CD4-positive, CD25-positive, alpha-beta regulatory T cell (primary cell): Measurements from ENCODE around the gene SLC8A1. TPM values are rescaled to one million over a fixed set of nuclear protein-coding genes. Genes with fewer than 3 reads are reported as not detected.

Source experiments
- ATAC-seq, 2 donors: fragments of 150-1000 bp; cut with Tn5 transposase; one replicate each; pipeline ENCODE4 v1.10.0; 2021; ENCODE audit warnings: low read depth in 2 of 2, moderate number of reproducible peaks in 2 of 2, moderate library complexity in 1 of 2
- DNase-seq, 3 donors: peaks; one replicate each; pipeline versions ENCODE4 v3.0.0 to v3.0.0-alpha.2; 2012 to 2022; ENCODE audit warnings: mixed read lengths in 1 of 3
- H3K27ac ChIP-seq: one replicate; pipeline ENCODE4 v1.7.0; 2013; ENCODE audit warnings: mild to moderate bottlenecking, low read length; ENCODE audit not compliant: insufficient read depth, poor library complexity, severe bottlenecking
- H3K27me3 ChIP-seq: one replicate; pipeline ENCODE4 v1.7.0; 2013; ENCODE audit warnings: low read length; ENCODE audit not compliant: control insufficient read depth, insufficient read depth
- H3K36me3 ChIP-seq: one replicate; pipeline ENCODE4 v1.7.0; 2013; ENCODE audit warnings: mild to moderate bottlenecking, low read length, moderate library complexity; ENCODE audit not compliant: control insufficient read depth, insufficient read depth
- H3K4me1 ChIP-seq: 2 replicates; pipeline ENCODE4 v1.7.0; 2013; ENCODE audit warnings: mild to moderate bottlenecking, low read length; ENCODE audit not compliant: insufficient read depth, control insufficient read depth, poor library complexity, severe bottlenecking
- H3K4me3 ChIP-seq: one replicate; pipeline ENCODE4 v1.7.0; 2013; ENCODE audit warnings: low read depth, mild to moderate bottlenecking, low read length, moderate library complexity
- H3K9me3 ChIP-seq, 2 experiments: 1 replicate in 1 of 2; 2 replicates in 1 of 2; pipeline ENCODE4 v1.7.0; 2013; ENCODE audit warnings: low read length in 2 of 2, mild to moderate bottlenecking in 1 of 2, moderate library complexity in 1 of 2; ENCODE audit not compliant: control insufficient read depth in 2 of 2
- H3K27ac Mint-ChIP-seq, 3 donors: one replicate each; pipeline ENCODE4 v1.8.0; 2020 to 2022; ENCODE audit warnings: mild to moderate bottlenecking in 3 of 3, mixed read lengths in 3 of 3, moderate library complexity in 2 of 3
- H3K27me3 Mint-ChIP-seq: one replicate; pipeline ENCODE4 v1.8.0; 2022; ENCODE audit warnings: mild to moderate bottlenecking, mixed read lengths
- H3K36me3 Mint-ChIP-seq: one replicate; pipeline ENCODE4 v1.8.0; 2020; ENCODE audit warnings: mixed read lengths
- H3K4me1 Mint-ChIP-seq, 4 donors: one replicate each; pipeline ENCODE4 v1.8.0; 2020 to 2022; ENCODE audit warnings: mixed read lengths in 4 of 4, mild to moderate bottlenecking in 1 of 4
- H3K4me3 Mint-ChIP-seq, 4 donors: one replicate each; pipeline ENCODE4 v1.8.0; 2020 to 2022; ENCODE audit warnings: mild to moderate bottlenecking in 4 of 4, mixed read lengths in 4 of 4, moderate library complexity in 3 of 4
- H3K9me3 Mint-ChIP-seq, 7 donors: one replicate each; pipeline ENCODE4 v1.8.0; 2020 to 2022; ENCODE audit warnings: mixed read lengths in 7 of 7, mild to moderate bottlenecking in 3 of 7, moderate library complexity in 2 of 7
- polyA plus RNA-seq, 4 donors: library from polyadenylated mRNA; unstranded; fragments of 300-500 nt; fragmentation: Illumina TruSeq; gene quantifications; one replicate each; pipeline ENCODE4 v1.2.3, GENCODE V29; 2021
- total RNA-seq: library from RNA; stranded (reverse); gene quantifications from one replicate; pipeline ENCODE4 v1.2.3, GENCODE V29; 2022

SLC8A1 gene
- total and polyA plus RNA-seq, 5 donors from 2014 or later, result 0.22 to 0.43 TPM; not detected in 3

GRCh38 chr2:40220177-40220925 lies 231.5 kb downstream of the SLC8A1 start:
- no peak for ATAC-seq
- no peaks in the 10 kb centered on the region for H3K36me3 Mint-ChIP-seq

DNA sequence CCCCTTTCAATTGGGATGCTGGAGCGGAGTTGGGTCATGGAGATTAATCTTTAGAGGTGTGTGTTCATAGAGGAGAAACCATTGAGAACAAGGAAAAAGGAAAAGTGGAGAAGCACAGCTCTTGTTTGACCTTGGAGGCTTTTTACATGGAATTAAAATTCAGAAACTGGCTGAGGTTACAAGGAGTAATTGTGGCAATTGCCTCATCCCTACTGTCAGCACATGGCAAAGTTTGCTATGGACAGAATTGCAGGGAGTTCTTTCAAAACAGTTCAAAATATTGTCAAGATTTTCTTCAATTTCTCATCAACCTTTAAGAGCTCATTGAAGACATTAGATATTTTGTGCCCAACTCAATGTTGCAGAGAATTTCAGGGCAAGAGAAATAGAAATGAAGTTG lies 232.7 kb downstream of the SLC8A1 start:
- Histone ChIP-seq H3K27me3 (no peaks in the 10 kb centered on the region), H3K9me3 (no peaks in the 10 kb centered on the region), H3K27ac (no peak overlapping the region), H3K4me3 (no peak overlapping the region), H3K36me3 (no peaks in the 10 kb centered on the region), H3K4me1 (no peaks in the 10 kb centered on the region)
- Mint-ChIP-seq H3K4me1 (peaks cover 0 to 7% (median 0%) of the 10 kb centered on the region in 4 donors), H3K36me3 (no peaks in the 10 kb centered on the region), H3K4me3 (no peak overlapping the region), H3K9me3 (peaks cover 0 to 9% (median 2%) of the 10 kb centered on the region in 7 donors), H3K27me3 (no peaks in the 10 kb centered on the region), H3K27ac (no peak overlapping the region)
- no peak for ATAC-seq
- DNase-seq, result no peak

More at GRCh38 chr2:40220177-40220925, 231.5 kb downstream of the SLC8A1 start:
- Histone ChIP-seq H3K4me1 (no peaks in the 10 kb centered on the region), H3K4me3 (no peak overlapping the region), H3K36me3 (no peaks in the 10 kb centered on the region), H3K27me3 (no peaks in the 10 kb centered on the region), H3K27ac (no peak overlapping the region), H3K9me3 (no peaks in the 10 kb centered on the region)
- Mint-ChIP-seq H3K27ac (no peak overlapping the region), H3K27me3 (no peaks in the 10 kb centered on the region), H3K4me1 (peaks cover 0 to 7% (median 0%) of the 10 kb centered on the region in 4 donors), H3K4me3 (no peak overlapping the region), H3K9me3 (peaks cover 0 to 9% (median 2%) of the 10 kb centered on the region in 7 donors)
- no peak for DNase-seq

DNA sequence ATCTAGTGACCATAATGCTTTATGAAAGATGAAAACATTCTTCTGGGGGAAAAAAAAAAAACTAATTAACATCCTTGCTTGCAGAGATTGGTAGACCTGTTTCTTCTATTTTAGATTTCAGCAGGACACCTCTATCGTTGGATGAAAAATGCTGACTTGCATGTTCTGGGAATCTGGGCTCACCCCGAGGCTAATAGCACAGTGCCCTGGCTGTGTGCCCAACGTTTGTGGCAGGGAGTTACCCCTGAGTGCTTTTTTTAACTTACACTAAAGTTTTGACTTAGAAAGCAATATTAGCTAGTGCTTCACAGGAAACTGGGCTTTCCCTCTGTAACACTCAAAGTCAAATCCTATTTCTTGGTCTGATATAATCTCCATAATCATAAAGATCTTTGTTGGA lies 233.2 kb downstream of the SLC8A1 start:
- Histone ChIP-seq H3K36me3 (no peaks in the 10 kb centered on the region), H3K4me3 (no peak overlapping the region), H3K9me3 (no peaks in the 10 kb centered on the region), H3K27me3 (no peaks in the 10 kb centered on the region), H3K27ac (no peak overlapping the region), H3K4me1 (no peaks in the 10 kb centered on the region)
- H3K4me1 Mint-ChIP-seq, result peaks cover 0 to 7% (median 0%) of the 10 kb centered on the region in 4 donors
- peaks cover 0 to 9% (median 2%) of the 10 kb centered on the region in 7 donors for H3K9me3 Mint-ChIP-seq
- no peaks in the 10 kb centered on the region for H3K36me3 Mint-ChIP-seq
- no peak overlapping the region for H3K4me3 Mint-ChIP-seq
- DNase-seq (no peak), ATAC-seq (no peak)
- H3K27me3 Mint-ChIP-seq, result no peaks in the 10 kb centered on the region
- H3K27ac Mint-ChIP-seq, result no peak overlapping the region

DNA sequence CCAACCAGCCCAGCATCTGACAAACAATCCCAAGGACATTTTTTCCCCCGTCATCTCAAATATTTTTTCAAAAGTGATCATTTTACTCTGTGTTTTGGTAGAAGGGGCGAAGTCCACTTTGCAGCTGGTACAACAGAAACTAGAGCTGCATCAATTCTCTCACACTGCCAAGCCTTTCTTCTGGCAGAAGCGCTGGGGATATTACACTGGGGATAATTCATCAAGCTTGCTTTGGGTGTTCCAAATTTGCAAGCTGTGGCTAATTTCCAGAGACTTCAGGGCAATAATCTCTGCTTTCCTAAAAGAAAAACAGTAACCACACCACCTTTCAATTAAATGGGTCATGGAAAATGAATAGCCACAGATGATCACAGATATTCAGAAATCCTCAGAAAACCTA lies 238.3 kb downstream of the SLC8A1 start:
- Histone ChIP-seq H3K4me1 (no peaks in the 10 kb centered on the region), H3K9me3 (no peaks in the 10 kb centered on the region), H3K27ac (no peak overlapping the region), H3K27me3 (no peaks in the 10 kb centered on the region), H3K36me3 (no peaks in the 10 kb centered on the region), H3K4me3 (no peak overlapping the region)
- Mint-ChIP-seq H3K4me3 (no peak overlapping the region), H3K9me3 (peaks cover 0 to 9% (median 2%) of the 10 kb centered on the region in 7 donors), H3K27me3 (no peaks in the 10 kb centered on the region), H3K4me1 (peaks cover 0 to 7% (median 4%) of the 10 kb centered on the region in 4 donors), H3K36me3 (no peaks in the 10 kb centered on the region), H3K27ac (no peak overlapping the region)
- DNase-seq (no peak), ATAC-seq (no peak)

GRCh38 chr2:40213071-40213470 lies 238.8 kb downstream of the SLC8A1 start:
- ATAC-seq, result no peak
- Mint-ChIP-seq H3K27me3 (no peaks in the 10 kb centered on the region), H3K27ac (no peak overlapping the region), H3K9me3 (peaks cover 0 to 9% (median 2%) of the 10 kb centered on the region in 7 donors), H3K36me3 (no peaks in the 10 kb centered on the region), H3K4me1 (peaks cover 0 to 7% (median 4%) of the 10 kb centered on the region in 4 donors), H3K4me3 (no peak overlapping the region)
- H3K9me3 ChIP-seq, result no peaks in the 10 kb centered on the region
- H3K36me3 ChIP-seq, result no peaks in the 10 kb centered on the region
- no peaks in the 10 kb centered on the region for H3K4me1 ChIP-seq
- H3K27me3 ChIP-seq, result no peaks in the 10 kb centered on the region
- no peak for DNase-seq
- H3K4me3 ChIP-seq, result no peak overlapping the region
- no peak overlapping the region for H3K27ac ChIP-seq

- H3K27me3 Mint-ChIP-seq, result no peaks in the 10 kb centered on the region
- DNase-seq (no peak), ATAC-seq (no peak)
- no peaks in the 10 kb centered on the region for H3K36me3 Mint-ChIP-seq
- H3K27ac Mint-ChIP-seq, result no peak overlapping the region
- H3K9me3 Mint-ChIP-seq, result peaks cover 0 to 2% (median 0%) of the 10 kb centered on the region in 7 donors
- Histone ChIP-seq H3K4me1 (no peaks in the 10 kb centered on the region), H3K36me3 (no peaks in the 10 kb centered on the region), H3K27me3 (no peaks in the 10 kb centered on the region), H3K4me3 (no peak overlapping the region), H3K9me3 (no peaks in the 10 kb centered on the region), H3K27ac (no peak overlapping the region)
- H3K4me3 Mint-ChIP-seq, result no peak overlapping the region
- H3K4me1 Mint-ChIP-seq, result peaks cover 0 to 6% (median under 1%) of the 10 kb centered on the region in 4 donors
Observed at GRCh38 chr2:40210968-40211353, 240.9 kb downstream of the SLC8A1 start.

DNA sequence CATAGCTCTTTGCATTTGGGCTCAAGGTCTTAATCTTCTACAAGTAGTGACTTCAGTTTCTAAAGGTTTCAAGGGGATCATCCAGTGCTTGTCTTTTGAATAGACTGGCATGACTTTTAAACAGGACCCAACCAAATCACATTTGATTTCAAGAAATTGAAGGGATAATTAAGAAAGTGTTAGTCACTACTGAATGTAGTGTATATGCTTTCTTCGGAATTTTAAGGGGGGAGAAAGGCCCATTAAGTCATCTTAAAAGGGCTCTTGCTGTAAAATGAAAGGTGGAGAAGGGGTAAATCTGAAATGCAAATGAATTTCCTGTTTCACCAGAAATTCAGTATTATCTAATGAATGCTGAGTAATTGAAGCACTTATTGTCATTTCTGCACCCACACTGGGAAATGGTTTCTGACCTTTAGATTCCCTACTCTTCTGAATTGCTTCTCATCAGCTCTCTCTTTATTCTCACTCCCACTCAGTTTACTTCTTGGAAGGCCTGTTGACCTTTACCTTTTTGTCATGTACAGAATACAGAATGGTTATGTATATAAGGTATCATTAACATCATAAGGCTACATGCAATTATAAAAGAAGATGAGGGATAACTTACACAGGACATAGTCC lies 241.4 kb downstream of the SLC8A1 start:
- Mint-ChIP-seq H3K36me3 (no peaks in the 10 kb centered on the region), H3K27me3 (no peaks in the 10 kb centered on the region), H3K4me1 (peaks cover 0 to 6% (median under 1%) of the 10 kb centered on the region in 4 donors), H3K9me3 (peaks cover 0 to 2% (median 0%) of the 10 kb centered on the region in 7 donors), H3K27ac (no peak overlapping the region), H3K4me3 (no peak overlapping the region)
- ATAC-seq (no peak), DNase-seq (peak in 1 of 3 donors; percentile 13)
- Histone ChIP-seq H3K9me3 (no peaks in the 10 kb centered on the region), H3K4me1 (no peaks in the 10 kb centered on the region), H3K27ac (no peak overlapping the region), H3K27me3 (no peaks in the 10 kb centered on the region), H3K4me3 (no peak overlapping the region), H3K36me3 (no peaks in the 10 kb centered on the region)
